Germinal center (tissue), 1 donor: ENCODE data around the gene TSHZ1.
"Not testable (repeated sequence)": the region's sequence is repeated elsewhere in the genome, so short reads cannot be mapped to it uniquely, and the experiment has no call there.

Source experiments
- DNase-seq: peaks from one replicate; pipeline ENCODE4 v3.0.0; 2012; ENCODE audit warnings: mixed read lengths, low spot score

Gene TSHZ1

GRCh38 chr18:75316826-75317225 is 106.2 kb downstream of the TSHZ1 start:
- no peak for DNase-seq

- no peak for DNase-seq
Observed at GRCh38 chr18:75317300-75317699, 106.7 kb downstream of the TSHZ1 start.

- DNase-seq: no peak
Observed at GRCh38 chr18:75317703-75318102, 107.1 kb downstream of the TSHZ1 start.

GRCh38 chr18:75319905-75320304 is 109.3 kb downstream of the TSHZ1 start:
- no peak for DNase-seq

GRCh38 chr18:75320506-75320905 is 109.9 kb downstream of the TSHZ1 start:
- DNase-seq: no peak

- DNase-seq: no peak
Observed at GRCh38 chr18:75321431-75321830, 110.8 kb downstream of the TSHZ1 start.

GRCh38 chr18:75322206-75322605 is 111.6 kb downstream of the TSHZ1 start:
- no peak for DNase-seq

- no peak for DNase-seq
Observed at GRCh38 chr18:75323821-75324585, 113.4 kb downstream of the TSHZ1 start.

GRCh38 chr18:75324686-75325257 is 114.2 kb downstream of the TSHZ1 start:
- DNase-seq: no peak

GRCh38 chr18:75329753-75330152 is 119.2 kb downstream of the TSHZ1 start:
- DNase-seq: not testable (repeated sequence)

GRCh38 chr18:75330308-75330707 is 119.7 kb downstream of the TSHZ1 start:
- no peak for DNase-seq

- no peak for DNase-seq
Observed at GRCh38 chr18:75334869-75335268, 124.3 kb downstream of the TSHZ1 start.

GRCh38 chr18:75335511-75335910 is 124.9 kb downstream of the TSHZ1 start:
- no peak for DNase-seq

- DNase-seq: no peak
Observed at GRCh38 chr18:75336767-75337166, 126.2 kb downstream of the TSHZ1 start.

GRCh38 chr18:75337348-75337747 is 126.8 kb downstream of the TSHZ1 start:
- no peak for DNase-seq

GRCh38 chr18:75338631-75339030 is 128.0 kb downstream of the TSHZ1 start:
- DNase-seq: no peak
